Testis (tissue), 2 donors: ENCODE data around the gene RPS15A.
"Not testable (repeated sequence)": the region's sequence is repeated elsewhere in the genome, so short reads cannot be mapped to it uniquely, and the experiment has no call there.

Experiments used
- POLR2A ChIP-seq: fragments of 450-650 bp; IDR thresholded peaks from one replicate; pipeline ENCODE4 v1.6.1; 2017; ENCODE audit warnings: antibody characterized with exemption, mild to moderate bottlenecking, moderate library complexity
- TF ChIP-seq, protein P1 (sequence below), 3 experiments: fragments of 450-650 bp in 2 of 3; fragments of 200-600 bp in 1 of 3; sonication (generic) in 1 of 3; IDR thresholded peaks; one replicate each; pipeline ENCODE4 v1.5.1; 2016 to 2019; ENCODE audit warnings: antibody characterized with exemption in 3 of 3, mild to moderate bottlenecking in 2 of 3, moderate library complexity in 1 of 3

DNA sequence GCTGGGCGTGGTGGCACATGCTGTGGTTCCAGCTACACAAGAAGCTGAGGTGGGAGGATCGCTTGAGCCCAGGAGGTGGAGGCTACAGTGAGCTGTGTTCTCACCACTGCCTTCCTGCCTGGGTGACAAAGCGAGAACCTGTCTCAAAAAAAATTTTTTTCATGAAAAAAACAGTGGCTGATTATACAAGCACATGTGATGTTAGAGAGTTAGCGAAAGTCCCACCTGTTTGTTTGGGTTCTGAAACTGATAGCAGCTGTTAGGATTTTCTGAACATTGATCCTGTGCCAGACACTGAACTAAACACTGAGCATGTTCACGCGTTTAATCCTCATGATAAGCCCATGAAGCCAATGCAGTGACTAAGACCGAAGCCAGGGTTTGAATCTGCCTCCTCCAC, 22.9 kb downstream of the RPS15A start:
- TF ChIP-seq, protein P1, sequence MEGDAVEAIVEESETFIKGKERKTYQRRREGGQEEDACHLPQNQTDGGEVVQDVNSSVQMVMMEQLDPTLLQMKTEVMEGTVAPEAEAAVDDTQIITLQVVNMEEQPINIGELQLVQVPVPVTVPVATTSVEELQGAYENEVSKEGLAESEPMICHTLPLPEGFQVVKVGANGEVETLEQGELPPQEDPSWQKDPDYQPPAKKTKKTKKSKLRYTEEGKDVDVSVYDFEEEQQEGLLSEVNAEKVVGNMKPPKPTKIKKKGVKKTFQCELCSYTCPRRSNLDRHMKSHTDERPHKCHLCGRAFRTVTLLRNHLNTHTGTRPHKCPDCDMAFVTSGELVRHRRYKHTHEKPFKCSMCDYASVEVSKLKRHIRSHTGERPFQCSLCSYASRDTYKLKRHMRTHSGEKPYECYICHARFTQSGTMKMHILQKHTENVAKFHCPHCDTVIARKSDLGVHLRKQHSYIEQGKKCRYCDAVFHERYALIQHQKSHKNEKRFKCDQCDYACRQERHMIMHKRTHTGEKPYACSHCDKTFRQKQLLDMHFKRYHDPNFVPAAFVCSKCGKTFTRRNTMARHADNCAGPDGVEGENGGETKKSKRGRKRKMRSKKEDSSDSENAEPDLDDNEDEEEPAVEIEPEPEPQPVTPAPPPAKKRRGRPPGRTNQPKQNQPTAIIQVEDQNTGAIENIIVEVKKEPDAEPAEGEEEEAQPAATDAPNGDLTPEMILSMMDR (IDR thresholded peaks at IDR 0.05) = not testable (repeated sequence)
- TF ChIP-seq POLR2A = not testable (repeated sequence)
